Measurements from ENCODE around the gene RANBP3.

The RANBP3 gene

DNA sequence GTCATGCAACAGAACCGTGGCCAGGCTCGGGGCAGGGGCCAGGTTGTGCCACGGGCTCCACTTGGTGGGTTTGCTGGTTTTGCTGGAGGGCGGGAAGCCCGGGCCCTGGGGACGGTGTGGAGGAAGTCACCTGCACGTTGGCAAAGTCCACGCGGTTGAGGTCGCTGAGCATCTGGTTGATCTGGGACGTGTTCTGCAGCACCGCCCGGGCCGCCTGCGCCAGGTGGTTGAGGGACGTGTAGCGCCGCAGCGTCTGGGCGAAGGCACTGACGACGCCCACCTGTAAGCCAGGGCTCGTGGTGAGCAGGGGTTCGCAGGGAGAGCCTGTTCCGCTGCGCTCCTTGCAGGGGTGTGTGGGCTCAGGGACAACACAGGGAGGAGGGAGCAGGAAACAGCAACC is 24.7 kb upstream of the RANBP3 start:
- TF ChIP-seq CTCF (IDR thresholded peaks at IDR 0.05; ENCODE audit: unreplicated experiment in 3 of 3) = no peak
- no peaks in the 10 kb centered on the region for H3K27me3 Mint-ChIP-seq (ENCODE audit: low read depth)
- H3K27ac Mint-ChIP-seq = no peak overlapping the region
- no peaks in the 10 kb centered on the region for H3K4me1 Mint-ChIP-seq
- H3K9me3 Mint-ChIP-seq = peaks cover 3% of the 10 kb centered on the region
- H3K4me3 Mint-ChIP-seq = no peak overlapping the region
- H3K36me3 Mint-ChIP-seq (ENCODE audit: low read depth) = peaks cover 30% of the 10 kb centered on the region

DNA sequence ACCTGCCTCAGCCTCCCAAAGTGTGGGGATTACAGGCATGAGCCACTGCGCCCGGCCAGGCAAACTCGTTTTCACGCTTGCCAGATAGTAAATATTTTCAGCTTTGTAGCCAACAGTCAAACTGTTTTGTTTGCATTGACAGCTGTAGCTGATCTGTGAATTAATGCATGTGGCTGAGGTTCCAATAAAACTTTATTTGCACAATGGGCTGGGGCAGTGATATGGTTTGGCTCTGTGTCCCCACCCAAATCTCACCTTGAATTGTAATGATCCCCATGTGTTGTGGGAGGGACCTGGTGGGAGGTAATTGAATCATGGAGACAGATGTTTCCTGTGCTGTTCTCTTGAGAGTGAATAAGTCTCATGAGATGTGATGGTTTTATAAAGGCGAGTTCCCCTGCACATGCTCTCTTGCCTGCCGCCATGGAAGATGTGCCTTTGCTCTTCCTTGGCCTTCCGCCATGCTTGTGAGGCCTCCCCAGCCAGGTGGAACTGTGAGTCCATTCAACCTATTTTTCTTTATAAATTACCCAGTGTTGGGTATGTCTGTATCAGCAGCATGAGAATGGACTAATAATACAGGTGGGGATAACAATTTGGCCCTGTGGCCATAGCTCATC is 22.4 kb upstream of the RANBP3 start:
- TF ChIP-seq CTCF (IDR thresholded peaks at IDR 0.05; ENCODE audit: unreplicated experiment in 3 of 3) = no peak
- Mint-ChIP-seq H3K27me3 (ENCODE audit: low read depth) (no peaks in the 10 kb centered on the region), H3K27ac (no peak overlapping the region), H3K9me3 (peaks cover 3% of the 10 kb centered on the region), H3K4me3 (no peak overlapping the region), H3K36me3 (ENCODE audit: low read depth) (peaks cover 27% of the 10 kb centered on the region), H3K4me1 (no peaks in the 10 kb centered on the region)

DNA sequence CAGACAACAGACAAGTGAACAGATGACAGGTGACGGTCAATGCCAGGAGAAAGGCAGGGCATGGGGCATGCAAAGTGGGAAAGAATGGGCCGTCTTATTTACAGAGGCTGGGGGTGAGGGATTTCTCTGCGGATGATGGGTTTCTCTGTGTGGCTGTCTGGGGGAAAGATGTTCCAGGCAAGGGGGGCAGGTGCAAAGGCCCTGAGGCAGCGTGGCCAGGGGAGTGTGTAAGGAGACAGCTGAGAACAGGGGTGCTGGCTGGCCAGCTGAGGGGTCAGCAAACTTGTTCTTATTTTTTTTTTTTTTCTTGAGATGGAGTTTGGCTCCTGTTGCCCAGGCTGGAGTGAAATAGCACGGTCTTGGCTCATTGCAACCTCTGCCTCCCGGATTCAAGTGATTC is 21.8 kb upstream of the RANBP3 start:
- peaks cover 23% of the 10 kb centered on the region for H3K36me3 Mint-ChIP-seq (ENCODE audit: low read depth)
- H3K4me3 Mint-ChIP-seq = no peak overlapping the region

GRCh38 chr19:5997371-5997770 is 19.4 kb upstream of the RANBP3 start:
- Mint-ChIP-seq H3K4me3 (no peak overlapping the region), H3K27me3 (ENCODE audit: low read depth) (no peaks in the 10 kb centered on the region), H3K27ac (no peak overlapping the region), H3K4me1 (peaks cover 15% of the 10 kb centered on the region), H3K36me3 (ENCODE audit: low read depth) (peaks cover 23% of the 10 kb centered on the region), H3K9me3 (peaks cover 3% of the 10 kb centered on the region)
- no peak for TF ChIP-seq CTCF (IDR thresholded peaks at IDR 0.05; ENCODE audit: unreplicated experiment in 3 of 3)

More for the DNA sequence above, 21.8 kb upstream of the RANBP3 start:
- Mint-ChIP-seq H3K27ac (no peak overlapping the region), H3K27me3 (ENCODE audit: low read depth) (no peaks in the 10 kb centered on the region), H3K4me1 (no peaks in the 10 kb centered on the region), H3K9me3 (peaks cover 3% of the 10 kb centered on the region)
- TF ChIP-seq CTCF (IDR thresholded peaks at IDR 0.05; ENCODE audit: unreplicated experiment in 3 of 3) = no peak

DNA sequence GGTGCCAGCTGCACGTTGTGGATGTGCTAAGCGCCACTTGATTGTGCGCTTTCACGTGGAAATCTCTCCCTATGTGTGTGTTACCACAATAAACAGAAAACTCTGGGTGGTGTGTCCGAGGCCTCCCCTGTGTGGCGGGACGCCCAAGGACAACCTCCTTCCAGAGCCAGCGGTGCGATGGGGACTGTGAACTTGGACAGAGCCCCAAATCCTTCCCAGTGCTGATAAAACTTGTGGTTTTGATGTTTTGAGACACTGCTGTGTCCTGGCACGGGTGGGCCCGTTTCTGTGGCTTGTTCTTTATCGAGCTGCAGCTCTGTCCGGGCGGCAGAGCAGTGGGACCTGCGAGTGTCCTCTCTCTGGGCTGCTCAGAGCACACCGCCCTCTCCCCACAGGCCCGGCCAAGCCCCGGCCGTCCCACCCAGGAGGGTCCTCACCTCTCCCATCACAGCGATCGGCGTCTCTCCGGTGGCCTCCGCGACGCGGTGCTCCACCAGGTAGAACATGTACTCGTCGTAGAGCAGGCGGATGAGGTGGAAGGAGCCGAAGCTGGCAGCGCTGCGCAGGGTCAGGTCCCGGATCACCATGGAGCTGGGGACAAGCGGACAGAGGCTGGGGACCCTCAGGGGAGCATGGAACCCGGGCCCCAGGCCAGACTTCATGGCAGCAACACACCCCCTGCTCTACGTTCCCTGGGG is 18.8 kb upstream of the RANBP3 start:
- Mint-ChIP-seq H3K9me3 (peaks cover 3% of the 10 kb centered on the region), H3K4me3 (no peak overlapping the region), H3K36me3 (ENCODE audit: low read depth) (peaks cover 19% of the 10 kb centered on the region), H3K4me1 (peaks cover 15% of the 10 kb centered on the region), H3K27ac (no peak overlapping the region), H3K27me3 (ENCODE audit: low read depth) (no peaks in the 10 kb centered on the region)
- TF ChIP-seq CTCF (IDR thresholded peaks at IDR 0.05; ENCODE audit: unreplicated experiment in 3 of 3) = no peak

- Mint-ChIP-seq H3K4me3 (no peak overlapping the region), H3K27me3 (ENCODE audit: low read depth) (no peaks in the 10 kb centered on the region), H3K4me1 (peaks cover 15% of the 10 kb centered on the region), H3K36me3 (ENCODE audit: low read depth) (peaks cover 18% of the 10 kb centered on the region), H3K9me3 (peaks cover 3% of the 10 kb centered on the region), H3K27ac (no peak overlapping the region)
- no peak for TF ChIP-seq CTCF (IDR thresholded peaks at IDR 0.05; ENCODE audit: unreplicated experiment in 3 of 3)
Observed at GRCh38 chr19:5996102-5996501, 18.2 kb upstream of the RANBP3 start.

All from nephron (organoid).